H1 (cell line): ENCODE data around the gene MPC1. TPM values are rescaled to one million over a fixed set of nuclear protein-coding genes. Genes with fewer than 3 reads are reported as not detected.

Experiments used
- BCL11A ChIP-seq, 2 experiments: IDR thresholded peaks; one replicate each; pipeline ENCODE4 v1.6.1; 2011; ENCODE audit warnings: low read depth in 2 of 2, low read length in 2 of 2, mild to moderate bottlenecking in 2 of 2
- EGR1 ChIP-seq: IDR thresholded peaks from 2 replicates; pipeline ENCODE4 v1.6.1; 2011; ENCODE audit warnings: low read depth, low read length, borderline replicate concordance
- FOSL1 ChIP-seq: IDR thresholded peaks from 2 replicates; pipeline ENCODE4 v1.6.1; 2011; ENCODE audit warnings: mild to moderate bottlenecking, low read depth, low read length, moderate library complexity; ENCODE audit not compliant: insufficient read depth
- NANOG ChIP-seq: IDR thresholded peaks from 2 replicates; pipeline ENCODE4 v1.6.1; 2011; ENCODE audit warnings: low read length, low read depth, mild to moderate bottlenecking, inconsistent platforms; ENCODE audit not compliant: insufficient read depth, poor library complexity, severe bottlenecking
- TCF12 ChIP-seq: IDR thresholded peaks from 2 replicates; pipeline ENCODE4 v1.6.1; 2011; ENCODE audit warnings: low read depth, mild to moderate bottlenecking, low read length
- YY1 ChIP-seq: IDR thresholded peaks from 2 replicates; pipeline ENCODE4 v1.6.1; 2011; ENCODE audit warnings: low read depth, mild to moderate bottlenecking, low read length
- polyA plus RNA-seq, 7 experiments: library from polyadenylated mRNA; depleted of rRNA in 3 of 7; stranded (reverse) in 5 of 7; unstranded in 2 of 7; fragments of >200 nt in 5 of 7; fragments of 200-250 nt in 2 of 7; gene quantifications; 1 replicate in 5 of 7; 2 replicates in 1 of 7; 4 replicates in 1 of 7; pipeline versions ENCODE4 v1.2.1 to v1.2.3, GENCODE V29; 2011 to 2013; ENCODE audit warnings: missing spikeins in 2 of 7, mixed read lengths in 2 of 7
- total RNA-seq: library from RNA; stranded (reverse); fragmentation: NEBNext Ultra II Directional; extraction: Animal tissue kit (Norgen Biotek cat#: 25700); gene quantifications from 2 replicates; pipeline ENCODE4 v1.2.1, GENCODE V29; 2021
- TF ChIP-seq, protein P1 (sequence below): fragments of 300-600 bp; sonication (generic); IDR thresholded peaks from 2 replicates; pipeline ENCODE4 v1.7.1; 2012; ENCODE audit warnings: low read length, moderate library complexity, mild to moderate bottlenecking, inconsistent platforms; ENCODE audit not compliant: insufficient replicate concordance
- TF ChIP-seq, protein P2 (sequence below): IDR thresholded peaks from 2 replicates; pipeline ENCODE4 v1.6.1; 2012; ENCODE audit warnings: inconsistent platforms
- TF ChIP-seq, protein P3 (sequence below): IDR thresholded peaks from 2 replicates; pipeline ENCODE4 v1.6.1; 2011; ENCODE audit warnings: low read depth, mild to moderate bottlenecking, low read length; ENCODE audit not compliant: insufficient read depth

MPC1 gene
- total and polyA plus RNA-seq, 2 of the 8 experiments (the other 6 are each of a cell fraction or from before 2014, with no cell fraction given): 10.2 to 12.6 TPM

DNA sequence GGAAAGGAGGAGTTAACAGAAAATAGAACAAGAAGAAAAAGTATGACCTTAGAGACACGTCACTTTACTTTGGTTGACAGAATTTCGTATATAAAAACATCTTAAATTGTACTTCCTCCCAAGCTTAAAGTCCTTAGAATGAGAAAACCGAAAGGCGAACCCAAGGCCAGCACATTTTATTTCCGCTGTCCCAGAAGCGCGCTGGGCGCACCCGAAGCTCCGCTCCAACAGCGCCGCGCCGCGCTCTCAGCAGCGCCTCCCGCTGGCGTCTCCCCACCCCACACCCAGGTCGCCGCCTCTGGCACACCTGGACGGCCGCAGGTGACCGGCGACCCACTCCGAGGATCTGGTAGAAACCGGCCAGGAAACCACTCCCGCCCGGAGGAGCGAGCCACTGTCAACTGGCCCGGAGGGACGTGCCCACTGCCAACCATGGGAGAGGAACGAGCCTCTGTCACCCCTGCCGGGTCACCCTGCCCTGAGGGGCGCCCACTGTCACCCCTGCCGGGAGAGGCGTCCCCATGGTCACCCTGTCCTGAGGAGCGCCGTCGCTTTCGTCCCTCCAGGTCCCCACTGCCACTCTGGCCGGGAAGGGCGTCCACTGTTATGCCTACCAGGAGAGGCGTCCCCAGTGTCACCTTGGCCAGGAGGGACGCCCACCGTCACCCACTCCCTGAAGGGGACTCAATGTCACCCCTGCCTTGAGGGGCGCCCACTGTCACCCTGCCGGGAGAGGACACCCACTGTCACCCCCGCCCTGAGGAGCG, 824 bp downstream of the MPC1 start (continued):
- TF ChIP-seq TCF12 (peak; percentile 82), EGR1 (no peak), YY1 (no peak), NANOG (no peak), FOSL1 (no peak), BCL11A (IDR thresholded peaks at IDR 0.05; ENCODE audit: low read depth in 2 of 2, low read length in 2 of 2) (no peak)
- TF ChIP-seq, protein P1, sequence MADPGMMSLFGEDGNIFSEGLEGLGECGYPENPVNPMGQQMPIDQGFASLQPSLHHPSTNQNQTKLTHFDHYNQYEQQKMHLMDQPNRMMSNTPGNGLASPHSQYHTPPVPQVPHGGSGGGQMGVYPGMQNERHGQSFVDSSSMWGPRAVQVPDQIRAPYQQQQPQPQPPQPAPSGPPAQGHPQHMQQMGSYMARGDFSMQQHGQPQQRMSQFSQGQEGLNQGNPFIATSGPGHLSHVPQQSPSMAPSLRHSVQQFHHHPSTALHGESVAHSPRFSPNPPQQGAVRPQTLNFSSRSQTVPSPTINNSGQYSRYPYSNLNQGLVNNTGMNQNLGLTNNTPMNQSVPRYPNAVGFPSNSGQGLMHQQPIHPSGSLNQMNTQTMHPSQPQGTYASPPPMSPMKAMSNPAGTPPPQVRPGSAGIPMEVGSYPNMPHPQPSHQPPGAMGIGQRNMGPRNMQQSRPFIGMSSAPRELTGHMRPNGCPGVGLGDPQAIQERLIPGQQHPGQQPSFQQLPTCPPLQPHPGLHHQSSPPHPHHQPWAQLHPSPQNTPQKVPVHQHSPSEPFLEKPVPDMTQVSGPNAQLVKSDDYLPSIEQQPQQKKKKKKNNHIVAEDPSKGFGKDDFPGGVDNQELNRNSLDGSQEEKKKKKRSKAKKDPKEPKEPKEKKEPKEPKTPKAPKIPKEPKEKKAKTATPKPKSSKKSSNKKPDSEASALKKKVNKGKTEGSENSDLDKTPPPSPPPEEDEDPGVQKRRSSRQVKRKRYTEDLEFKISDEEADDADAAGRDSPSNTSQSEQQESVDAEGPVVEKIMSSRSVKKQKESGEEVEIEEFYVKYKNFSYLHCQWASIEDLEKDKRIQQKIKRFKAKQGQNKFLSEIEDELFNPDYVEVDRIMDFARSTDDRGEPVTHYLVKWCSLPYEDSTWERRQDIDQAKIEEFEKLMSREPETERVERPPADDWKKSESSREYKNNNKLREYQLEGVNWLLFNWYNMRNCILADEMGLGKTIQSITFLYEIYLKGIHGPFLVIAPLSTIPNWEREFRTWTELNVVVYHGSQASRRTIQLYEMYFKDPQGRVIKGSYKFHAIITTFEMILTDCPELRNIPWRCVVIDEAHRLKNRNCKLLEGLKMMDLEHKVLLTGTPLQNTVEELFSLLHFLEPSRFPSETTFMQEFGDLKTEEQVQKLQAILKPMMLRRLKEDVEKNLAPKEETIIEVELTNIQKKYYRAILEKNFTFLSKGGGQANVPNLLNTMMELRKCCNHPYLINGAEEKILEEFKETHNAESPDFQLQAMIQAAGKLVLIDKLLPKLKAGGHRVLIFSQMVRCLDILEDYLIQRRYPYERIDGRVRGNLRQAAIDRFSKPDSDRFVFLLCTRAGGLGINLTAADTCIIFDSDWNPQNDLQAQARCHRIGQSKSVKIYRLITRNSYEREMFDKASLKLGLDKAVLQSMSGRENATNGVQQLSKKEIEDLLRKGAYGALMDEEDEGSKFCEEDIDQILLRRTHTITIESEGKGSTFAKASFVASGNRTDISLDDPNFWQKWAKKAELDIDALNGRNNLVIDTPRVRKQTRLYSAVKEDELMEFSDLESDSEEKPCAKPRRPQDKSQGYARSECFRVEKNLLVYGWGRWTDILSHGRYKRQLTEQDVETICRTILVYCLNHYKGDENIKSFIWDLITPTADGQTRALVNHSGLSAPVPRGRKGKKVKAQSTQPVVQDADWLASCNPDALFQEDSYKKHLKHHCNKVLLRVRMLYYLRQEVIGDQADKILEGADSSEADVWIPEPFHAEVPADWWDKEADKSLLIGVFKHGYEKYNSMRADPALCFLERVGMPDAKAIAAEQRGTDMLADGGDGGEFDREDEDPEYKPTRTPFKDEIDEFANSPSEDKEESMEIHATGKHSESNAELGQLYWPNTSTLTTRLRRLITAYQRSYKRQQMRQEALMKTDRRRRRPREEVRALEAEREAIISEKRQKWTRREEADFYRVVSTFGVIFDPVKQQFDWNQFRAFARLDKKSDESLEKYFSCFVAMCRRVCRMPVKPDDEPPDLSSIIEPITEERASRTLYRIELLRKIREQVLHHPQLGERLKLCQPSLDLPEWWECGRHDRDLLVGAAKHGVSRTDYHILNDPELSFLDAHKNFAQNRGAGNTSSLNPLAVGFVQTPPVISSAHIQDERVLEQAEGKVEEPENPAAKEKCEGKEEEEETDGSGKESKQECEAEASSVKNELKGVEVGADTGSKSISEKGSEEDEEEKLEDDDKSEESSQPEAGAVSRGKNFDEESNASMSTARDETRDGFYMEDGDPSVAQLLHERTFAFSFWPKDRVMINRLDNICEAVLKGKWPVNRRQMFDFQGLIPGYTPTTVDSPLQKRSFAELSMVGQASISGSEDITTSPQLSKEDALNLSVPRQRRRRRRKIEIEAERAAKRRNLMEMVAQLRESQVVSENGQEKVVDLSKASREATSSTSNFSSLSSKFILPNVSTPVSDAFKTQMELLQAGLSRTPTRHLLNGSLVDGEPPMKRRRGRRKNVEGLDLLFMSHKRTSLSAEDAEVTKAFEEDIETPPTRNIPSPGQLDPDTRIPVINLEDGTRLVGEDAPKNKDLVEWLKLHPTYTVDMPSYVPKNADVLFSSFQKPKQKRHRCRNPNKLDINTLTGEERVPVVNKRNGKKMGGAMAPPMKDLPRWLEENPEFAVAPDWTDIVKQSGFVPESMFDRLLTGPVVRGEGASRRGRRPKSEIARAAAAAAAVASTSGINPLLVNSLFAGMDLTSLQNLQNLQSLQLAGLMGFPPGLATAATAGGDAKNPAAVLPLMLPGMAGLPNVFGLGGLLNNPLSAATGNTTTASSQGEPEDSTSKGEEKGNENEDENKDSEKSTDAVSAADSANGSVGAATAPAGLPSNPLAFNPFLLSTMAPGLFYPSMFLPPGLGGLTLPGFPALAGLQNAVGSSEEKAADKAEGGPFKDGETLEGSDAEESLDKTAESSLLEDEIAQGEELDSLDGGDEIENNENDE: no peak
- TF ChIP-seq, protein P2, sequence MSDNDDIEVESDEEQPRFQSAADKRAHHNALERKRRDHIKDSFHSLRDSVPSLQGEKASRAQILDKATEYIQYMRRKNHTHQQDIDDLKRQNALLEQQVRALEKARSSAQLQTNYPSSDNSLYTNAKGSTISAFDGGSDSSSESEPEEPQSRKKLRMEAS: peak; percentile 71
- TF ChIP-seq, protein P3, sequence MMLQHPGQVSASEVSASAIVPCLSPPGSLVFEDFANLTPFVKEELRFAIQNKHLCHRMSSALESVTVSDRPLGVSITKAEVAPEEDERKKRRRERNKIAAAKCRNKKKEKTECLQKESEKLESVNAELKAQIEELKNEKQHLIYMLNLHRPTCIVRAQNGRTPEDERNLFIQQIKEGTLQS: no peak
